Psoas muscle (tissue), 8 donors: ENCODE results near the gene MIOX. TPM values are rescaled to one million over a fixed set of nuclear protein-coding genes. Genes with fewer than 3 reads are reported as not detected.

Experiments used
- ATAC-seq, 4 donors: fragments of 200-7000 bp; cut with Tn5 transposase; one replicate each; pipeline ENCODE4 v1.9.1; 2020; ENCODE audit warnings: moderate library complexity in 3 of 4, mild to moderate bottlenecking in 2 of 4
- DNase-seq, 2 donors: peaks; one replicate each; pipeline ENCODE4 v3.0.0-alpha.2; 2020
- H3K27ac ChIP-seq: fragments of 200-600 bp; one replicate; pipeline ENCODE4 v1.8.0; 2022
- H3K27me3 ChIP-seq, 3 donors: fragments of 200-600 bp in 1 of 3; one replicate each; pipeline versions ENCODE4 v1.6.1 to v1.8.0; 2013 to 2022; ENCODE audit warnings: low read length in 2 of 3, mild to moderate bottlenecking in 2 of 3, moderate library complexity in 1 of 3; ENCODE audit not compliant: insufficient read depth in 3 of 3
- H3K36me3 ChIP-seq, 2 donors: fragments of 200-600 bp in 1 of 2; one replicate each; pipeline versions ENCODE4 v1.6.1 to v1.8.0; 2013 to 2022; ENCODE audit warnings: low read depth in 1 of 2, mild to moderate bottlenecking in 1 of 2, moderate library complexity in 1 of 2; ENCODE audit not compliant: insufficient read depth in 1 of 2
- H3K4me1 ChIP-seq: fragments of 200-600 bp; one replicate; pipeline ENCODE4 v1.8.0; 2022
- H3K4me3 ChIP-seq: fragments of 200-600 bp; one replicate; pipeline ENCODE4 v1.8.0; 2022; ENCODE audit warnings: mild to moderate bottlenecking
- H3K9me3 ChIP-seq: fragments of 200-600 bp; one replicate; pipeline ENCODE4 v1.8.0; 2022
- WGBS, 3 donors: extraction: QIAGEN DNeasy Blood & Tissue Kit; methylation state at CpG; one replicate each; pipeline versions ENCODE4 v1.1.6 to v1.1.7; 2013; 5-methylcytosine and 5-hydroxymethylcytosine counted together
- intact Hi-C, 2 donors: fragments of 100-400 bp; cut with DNase I; formaldehyde crosslinking; loops; one replicate each; pipeline versions ENCODE4 v1.11.0 to v1.14.2; 2022
- polyA plus RNA-seq, 3 donors: library from polyadenylated mRNA; stranded (reverse); fragments of 200-250 nt; gene quantifications; one replicate each; pipeline ENCODE4 v1.2.3, GENCODE V29; 2013
- total RNA-seq, 4 donors: library from RNA; stranded (reverse); fragmentation: NEBNext Ultra II Directional in 2 of 4; extraction: Animal tissue kit (Norgen Biotek cat#: 25700) in 2 of 4; gene quantifications; one replicate each; pipeline versions ENCODE4 v1.2.1 to v1.2.4, GENCODE V29; 2021 to 2023
- TF ChIP-seq, protein P1 (sequence below): fragments of 200-600 bp; IDR thresholded peaks from one replicate; pipeline ENCODE4 v1.8.0; 2022; ENCODE audit warnings: antibody characterized with exemption
- donor health status: healthy with polysubstance abuse.
- donor health status: DM: no; HTN: no; CAD: no; lungs with moderate emphysema.
- donor health status: Bipolar disorder and iron deficiency.
- donor health status: healthy.
- donor health status: DM: yes; HTN: yes; CAD: no.
- donor health status: DM: no; HTN: no; CAD: no.
- donor health status: DM: no; HTN: no; CAD: no.
- donor health status: DM: yes; HTN: yes; CAD: no.

The MIOX gene
- total and polyA plus RNA-seq, 7 donors, result not detected

DNA sequence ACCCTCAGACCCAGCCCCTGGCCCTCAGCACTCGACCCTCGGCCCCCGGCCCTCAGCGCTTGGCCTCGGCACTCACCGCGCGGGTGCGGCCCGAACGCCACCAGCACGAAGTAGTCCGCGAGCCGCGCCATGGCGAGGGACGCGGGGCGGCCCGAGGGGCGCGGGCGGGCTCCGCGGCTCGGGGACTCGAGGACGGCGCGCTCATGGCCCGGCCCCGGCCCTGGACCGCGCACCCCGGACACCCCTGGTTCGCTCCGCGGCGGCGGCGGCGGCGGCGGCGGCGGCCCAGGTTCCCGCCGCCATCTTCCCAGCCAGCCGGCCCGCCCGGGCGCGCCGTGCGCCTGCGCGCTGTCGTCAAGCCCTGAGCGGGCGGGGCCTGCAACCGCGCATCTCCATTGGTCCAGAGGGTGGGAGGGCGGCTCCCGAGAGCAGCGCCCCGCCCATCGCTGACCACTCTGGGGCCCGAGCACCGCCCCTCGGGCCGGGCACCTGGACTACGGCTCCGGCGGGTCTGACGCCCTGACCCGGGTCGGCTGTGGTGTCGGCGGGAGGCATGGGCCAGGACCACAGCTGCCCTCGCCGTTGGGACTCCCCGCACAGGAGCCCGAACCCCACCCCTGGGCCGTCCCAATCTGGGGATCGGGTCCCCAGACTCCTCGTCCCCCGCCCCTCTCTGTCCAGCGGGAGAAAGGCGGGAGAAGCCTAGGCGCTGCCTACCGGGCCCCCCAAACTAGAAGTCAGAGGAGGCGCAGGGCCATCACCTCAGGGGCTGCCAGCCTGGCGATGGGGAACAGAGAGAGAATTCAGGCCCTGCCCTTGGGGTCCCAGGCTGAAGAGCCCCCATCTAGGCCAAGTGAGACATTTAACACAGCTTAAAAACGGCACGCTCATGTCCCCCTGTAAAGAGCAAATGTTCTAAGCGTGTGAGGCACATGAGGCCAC lies 11.7 kb upstream of the MIOX start, which contains the start of gene SBF1:
TSS of gene SBF1 (minus strand) at position 326 of the 942 bp plus-strand sequence. CDS start at position 131, 195 bp downstream.
- TF ChIP-seq, protein P1, sequence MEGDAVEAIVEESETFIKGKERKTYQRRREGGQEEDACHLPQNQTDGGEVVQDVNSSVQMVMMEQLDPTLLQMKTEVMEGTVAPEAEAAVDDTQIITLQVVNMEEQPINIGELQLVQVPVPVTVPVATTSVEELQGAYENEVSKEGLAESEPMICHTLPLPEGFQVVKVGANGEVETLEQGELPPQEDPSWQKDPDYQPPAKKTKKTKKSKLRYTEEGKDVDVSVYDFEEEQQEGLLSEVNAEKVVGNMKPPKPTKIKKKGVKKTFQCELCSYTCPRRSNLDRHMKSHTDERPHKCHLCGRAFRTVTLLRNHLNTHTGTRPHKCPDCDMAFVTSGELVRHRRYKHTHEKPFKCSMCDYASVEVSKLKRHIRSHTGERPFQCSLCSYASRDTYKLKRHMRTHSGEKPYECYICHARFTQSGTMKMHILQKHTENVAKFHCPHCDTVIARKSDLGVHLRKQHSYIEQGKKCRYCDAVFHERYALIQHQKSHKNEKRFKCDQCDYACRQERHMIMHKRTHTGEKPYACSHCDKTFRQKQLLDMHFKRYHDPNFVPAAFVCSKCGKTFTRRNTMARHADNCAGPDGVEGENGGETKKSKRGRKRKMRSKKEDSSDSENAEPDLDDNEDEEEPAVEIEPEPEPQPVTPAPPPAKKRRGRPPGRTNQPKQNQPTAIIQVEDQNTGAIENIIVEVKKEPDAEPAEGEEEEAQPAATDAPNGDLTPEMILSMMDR, result no peak
- no peaks in the 10 kb centered on the region for H3K9me3 ChIP-seq
- peaks cover 39% of the 10 kb centered on the region for H3K4me1 ChIP-seq
- intact Hi-C loops, result no loop called here
- peak within 1 kb of the TSS; percentile 88 for H3K4me3 ChIP-seq
- DNase-seq, result peak; percentile 93 to 97
- peak; percentile 97 to 99 (median 98) for ATAC-seq
- 1% methylated on average over 53 to 97 of the region's 97 CpGs for WGBS, 3 donors
- peak within 1 kb of the TSS; percentile 69 for H3K27ac ChIP-seq
- no peaks in the 10 kb centered on the region for H3K36me3 ChIP-seq
- peaks cover 0 to 9% (median 7%) of the 10 kb centered on the region in 3 donors for H3K27me3 ChIP-seq

DNA sequence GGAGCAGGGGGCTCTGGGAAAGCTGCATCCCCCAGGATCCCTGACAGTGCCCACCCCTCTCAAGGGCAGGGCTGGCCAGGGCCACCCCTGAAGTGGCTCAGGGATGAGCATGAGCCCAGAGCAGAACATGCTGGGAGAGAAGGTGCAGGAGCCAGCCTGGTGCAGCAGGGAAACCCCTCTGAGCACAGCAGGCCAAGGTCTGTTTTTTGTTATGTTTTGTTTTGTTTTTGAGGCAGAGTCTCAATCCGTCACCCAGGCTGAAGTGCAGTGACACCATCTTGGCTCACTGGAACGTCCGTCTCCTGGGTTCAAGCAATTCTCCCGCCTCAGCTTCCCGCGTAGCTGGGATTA lies 11.0 kb upstream of the MIOX start:
- Histone ChIP-seq H3K4me3 (peak overlapping the region; percentile 88), H3K27ac (no peak overlapping the region), H3K27me3 (peaks cover 0 to 16% (median 7%) of the 10 kb centered on the region in 3 donors), H3K36me3 (no peaks in the 10 kb centered on the region), H3K4me1 (peaks cover 33% of the 10 kb centered on the region), H3K9me3 (no peaks in the 10 kb centered on the region)
- ATAC-seq (peak in 2 of 4 donors; percentile 2 to 16), DNase-seq (no peak)
- WGBS, 3 donors, result 92 to 98% (median 95%) methylated on average over 6 of the region's 6 CpGs
- intact Hi-C loops, result no loop called here
- TF ChIP-seq, protein P1, result no peak

DNA sequence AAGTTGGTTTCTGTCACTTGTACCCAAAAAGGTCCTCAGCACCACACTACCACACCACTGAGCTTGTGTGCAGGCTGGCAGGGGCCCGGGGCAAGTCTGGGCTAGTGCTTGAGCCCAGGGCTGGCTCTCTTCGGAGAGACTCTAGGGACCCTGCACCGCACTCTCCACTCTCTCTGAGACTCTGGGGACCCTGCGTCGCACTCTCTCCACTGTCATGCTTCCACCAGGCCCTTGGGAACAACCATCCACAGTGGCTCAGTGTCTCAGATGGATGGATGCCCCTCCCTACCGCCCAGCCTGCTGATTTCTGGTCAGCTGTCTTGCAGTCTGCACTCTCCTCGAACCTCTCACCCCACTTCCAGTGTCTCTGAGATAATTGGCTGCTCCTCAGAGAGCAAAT lies 9.8 kb upstream of the MIOX start:
- H3K4me3 ChIP-seq, result no peak overlapping the region
- no peak for ATAC-seq
- WGBS, 3 donors, result 72 to 76% (median 75%) methylated on average over 7 of the region's 7 CpGs
- H3K9me3 ChIP-seq, result no peaks in the 10 kb centered on the region
- TF ChIP-seq, protein P1, result no peak
- intact Hi-C loops, result no loop called here
- no peak for DNase-seq
- peaks cover 0 to 28% (median 17%) of the 10 kb centered on the region in 3 donors for H3K27me3 ChIP-seq
- no peak overlapping the region for H3K27ac ChIP-seq
- H3K4me1 ChIP-seq, result peaks cover 24% of the 10 kb centered on the region
- no peaks in the 10 kb centered on the region for H3K36me3 ChIP-seq

GRCh38 chr22:50477923-50478322 lies 8.7 kb upstream of the MIOX start:
- peaks cover 0 to 39% (median 22%) of the 10 kb centered on the region in 3 donors for H3K27me3 ChIP-seq
- no peaks in the 10 kb centered on the region for H3K36me3 ChIP-seq
- no peaks in the 10 kb centered on the region for H3K9me3 ChIP-seq
- TF ChIP-seq, protein P1, result no peak
- no peak overlapping the region for H3K4me3 ChIP-seq
- WGBS, 3 donors, result 73 to 82% (median 78%) methylated on average over 12 of the region's 12 CpGs
- H3K27ac ChIP-seq, result no peak overlapping the region
- intact Hi-C loops, result no loop called here
- peaks cover 14% of the 10 kb centered on the region for H3K4me1 ChIP-seq
- DNase-seq (no peak), ATAC-seq (no peak)
